ENCODE data around the gene LPCAT3.
"Not testable (repeated sequence)": the region's sequence is repeated elsewhere in the genome, so short reads cannot be mapped to it uniquely, and the experiment has no call there.

Gene LPCAT3

DNA sequence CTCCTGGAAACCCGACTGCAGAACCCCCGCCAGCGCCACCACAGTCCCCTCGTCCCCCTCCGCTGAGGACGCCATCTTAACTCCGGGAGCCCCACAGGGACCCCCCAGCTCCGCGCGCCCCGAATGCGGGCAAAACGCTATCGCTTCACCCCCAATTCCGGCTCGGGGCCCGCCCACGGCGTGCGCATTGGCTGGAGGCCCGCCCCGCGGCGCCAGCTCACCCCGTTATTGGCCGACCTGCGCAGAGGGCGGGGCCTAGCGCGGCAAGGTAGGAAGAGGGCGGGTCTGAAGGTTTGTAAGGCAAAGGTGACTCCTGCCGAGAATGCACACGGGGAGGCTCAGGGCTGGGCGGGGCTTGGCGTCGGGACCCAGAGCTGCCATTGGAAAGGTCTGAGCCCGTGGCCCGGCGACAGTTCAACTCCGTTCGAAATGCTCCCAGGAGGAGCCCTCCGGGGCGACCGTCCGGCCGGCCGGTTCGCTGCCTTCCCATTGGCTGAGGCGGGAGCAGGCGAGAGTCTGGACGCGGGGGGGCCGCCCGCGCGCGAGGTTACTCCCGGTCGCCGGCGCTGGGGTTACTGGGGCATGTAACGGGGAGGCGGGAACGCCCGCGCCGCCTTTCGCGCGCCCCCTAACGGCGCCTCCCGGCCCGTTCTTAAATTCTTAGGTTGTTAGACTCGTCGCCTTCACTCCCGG lies at the start of gene LPCAT3:
Gene LPCAT3, minus strand, starts transcription at position 127 of the 693 bp plus-strand sequence. Its CDS starts 52 bp downstream, at position 75.
- peak; percentile 92 for DNase-seq

DNA sequence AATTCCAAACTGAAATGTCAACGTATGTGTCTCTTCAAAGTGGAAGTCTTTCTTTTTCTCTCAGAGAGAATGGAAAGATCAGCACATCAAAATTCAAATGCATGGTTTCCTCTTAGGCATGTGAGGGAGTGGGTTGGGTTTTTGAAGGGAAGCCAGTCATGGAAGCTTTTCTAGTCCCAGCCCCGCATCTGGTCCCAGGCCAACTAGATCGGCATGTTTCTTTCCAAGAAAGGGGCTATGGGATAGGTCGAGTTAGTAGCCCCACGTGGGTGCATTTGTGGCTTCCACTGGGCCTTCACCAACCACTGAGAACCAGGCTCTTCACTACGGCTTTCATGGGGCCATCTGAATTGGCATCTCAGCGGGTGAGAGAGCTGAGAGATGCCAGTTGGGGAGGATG lies 48.8 kb upstream of the LPCAT3 start:
- no peak for DNase-seq

- no peak for DNase-seq
Observed at GRCh38 chr12:7066596-7066995, 48.3 kb upstream of the LPCAT3 start.

DNA sequence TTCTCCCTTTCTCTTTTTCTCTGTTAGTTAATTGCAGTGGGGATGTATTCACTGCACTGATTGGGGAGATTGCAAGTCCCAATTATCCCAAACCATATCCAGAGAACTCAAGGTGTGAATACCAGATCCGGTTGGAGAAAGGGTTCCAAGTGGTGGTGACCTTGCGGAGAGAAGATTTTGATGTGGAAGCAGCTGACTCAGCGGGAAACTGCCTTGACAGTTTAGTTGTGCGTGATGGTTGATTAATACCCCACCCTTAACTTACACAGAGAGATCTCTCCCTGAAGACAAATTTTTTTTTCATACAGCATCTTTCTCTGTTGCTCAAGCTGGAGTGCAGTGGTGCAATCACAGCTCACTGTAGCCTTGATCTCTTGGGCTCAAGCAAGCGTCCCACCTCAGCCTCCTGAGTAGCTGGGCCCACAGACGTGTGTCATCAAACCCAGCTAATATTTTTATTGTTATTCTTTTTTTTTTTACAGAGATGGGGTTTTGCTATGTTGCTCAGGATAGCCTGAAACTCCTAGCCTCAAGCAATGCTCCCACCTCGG lies 46.9 kb upstream of the LPCAT3 start:
- no peak for DNase-seq

- DNase-seq = no peak
Observed at GRCh38 chr12:7064516-7064915, 46.2 kb upstream of the LPCAT3 start.

DNA sequence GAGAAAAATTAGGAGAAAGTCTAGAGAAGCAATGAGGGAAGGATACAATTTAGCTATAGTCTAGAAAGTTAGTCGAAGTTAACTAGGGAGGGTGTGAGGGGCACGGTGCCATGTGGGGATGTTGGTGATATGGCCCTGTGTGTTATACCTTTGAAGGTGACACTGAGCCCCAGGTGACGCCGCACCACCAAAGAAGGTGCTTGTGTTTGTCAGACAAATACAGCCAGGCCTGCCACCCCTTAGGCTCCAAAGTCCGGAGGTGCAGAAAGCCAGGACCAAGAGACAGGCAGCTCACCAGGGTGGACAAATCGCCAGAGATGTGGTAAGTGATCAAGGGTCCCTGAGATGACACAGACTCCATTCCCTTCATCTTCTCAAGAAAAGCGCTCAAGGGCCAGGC lies 43.3 kb upstream of the LPCAT3 start:
- no peak for DNase-seq

DNA sequence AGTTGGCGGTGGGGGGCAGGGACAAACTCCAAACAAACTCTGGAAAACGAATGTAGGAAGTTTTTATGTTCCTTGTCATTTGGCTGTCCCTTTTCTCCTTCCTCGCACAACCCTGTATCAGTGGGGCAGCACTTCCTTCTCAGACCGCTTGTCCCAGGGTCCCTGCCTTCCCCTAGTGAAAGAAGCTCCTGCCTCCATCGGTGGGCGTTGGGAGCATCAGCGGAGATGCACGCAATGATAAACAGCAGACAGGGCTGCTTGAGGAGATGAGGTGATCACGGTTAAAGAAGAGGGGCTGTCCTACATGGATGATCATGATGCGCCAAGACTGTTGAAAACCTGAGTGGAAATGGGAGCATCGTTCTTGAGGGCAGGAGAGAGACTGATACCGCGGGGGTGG lies 42.9 kb upstream of the LPCAT3 start:
- no peak for DNase-seq

DNA sequence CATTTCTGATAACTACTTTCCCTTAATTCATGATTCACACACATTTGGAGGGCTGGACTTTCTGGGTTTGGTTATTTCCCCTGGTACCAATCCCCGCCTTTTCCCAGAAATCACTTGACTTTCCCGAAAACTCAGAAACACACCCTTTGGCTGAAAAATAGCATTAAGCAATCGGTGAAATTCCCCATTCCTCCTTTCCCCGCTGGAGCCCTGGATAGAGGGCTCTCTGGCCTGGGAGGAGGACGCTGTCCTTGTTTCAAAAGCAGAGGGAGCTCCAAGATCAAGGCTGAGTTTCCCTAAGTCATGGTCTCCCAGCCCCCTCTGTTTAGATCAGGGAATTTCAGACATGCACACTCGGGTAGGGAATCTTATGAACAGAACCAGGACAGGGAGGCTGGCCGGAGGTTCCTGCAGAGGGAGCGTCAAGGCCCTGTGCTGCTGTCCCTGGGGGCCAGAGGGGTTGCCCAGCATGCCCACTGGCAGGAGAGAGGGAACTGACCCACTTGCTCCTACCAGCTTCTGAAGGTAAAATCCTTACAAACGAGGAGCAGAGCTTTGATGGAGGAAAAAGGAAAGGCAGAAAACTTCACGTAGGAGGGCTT lies 42.2 kb upstream of the LPCAT3 start, which contains the start of gene C1S:
Gene C1S, plus strand, starts transcription at position 366 of the 602 bp plus-strand sequence. CDS start 1,195 bp downstream, outside the sequence.
- peak; percentile 97 for DNase-seq

DNA sequence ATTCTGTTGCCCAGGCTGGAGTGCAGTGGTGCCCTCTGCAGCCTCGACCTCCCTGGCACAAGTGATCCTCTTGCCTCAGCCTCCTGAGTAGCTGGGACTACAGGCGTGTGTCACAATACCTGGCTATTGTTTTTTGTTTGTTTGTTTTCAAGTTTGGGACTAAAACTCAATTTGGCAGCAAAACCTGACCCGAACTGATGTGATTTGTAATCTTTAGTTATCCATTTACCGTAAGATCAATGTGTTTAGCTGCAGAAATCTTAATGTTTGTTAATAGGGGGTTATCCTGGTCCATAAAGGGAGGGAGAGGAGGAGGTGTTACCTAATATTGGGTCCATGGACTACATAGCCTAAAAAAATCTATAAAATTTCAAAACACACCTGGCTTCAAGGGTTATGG lies 41.5 kb upstream of the LPCAT3 start:
- DNase-seq = no peak

GRCh38 chr12:7058850-7059395 lies 40.6 kb upstream of the LPCAT3 start:
- DNase-seq = no peak

DNA sequence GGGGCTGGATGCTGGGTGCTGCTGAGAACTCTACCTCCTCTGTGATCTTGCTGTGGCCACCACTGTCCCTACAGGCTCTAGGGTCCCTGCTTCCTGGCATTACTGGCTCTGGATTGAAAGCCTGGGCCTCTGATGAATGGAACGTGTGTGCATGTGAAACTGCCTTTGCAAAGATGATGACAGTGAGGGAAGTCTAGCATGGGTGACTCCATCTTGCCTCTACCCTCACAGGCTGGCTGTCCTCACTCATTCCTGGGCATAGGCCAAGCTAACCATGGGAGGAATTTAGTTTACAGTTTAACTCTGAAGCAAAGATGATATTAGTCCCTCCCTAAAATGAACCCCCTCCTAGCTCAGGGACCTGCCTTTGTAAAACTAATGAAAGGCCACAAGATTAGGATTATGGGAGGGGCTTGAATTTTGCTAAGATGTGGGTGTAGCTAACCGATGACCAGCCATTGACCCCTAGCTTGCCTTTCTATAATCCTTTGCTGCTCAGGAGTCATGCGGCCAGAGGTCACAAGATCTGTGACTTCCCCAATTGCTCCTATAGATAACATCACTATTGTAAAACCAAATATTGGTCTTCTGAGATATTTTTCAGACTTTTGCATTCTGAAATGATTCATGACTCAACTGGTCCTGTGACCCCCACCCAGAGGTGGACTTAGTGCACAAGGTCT lies 40.0 kb upstream of the LPCAT3 start:
- no peak for DNase-seq

- DNase-seq = not testable (repeated sequence)
Observed at GRCh38 chr12:7055736-7056135, 37.5 kb upstream of the LPCAT3 start.

GRCh38 chr12:7054925-7055324 lies 36.6 kb upstream of the LPCAT3 start:
- no peak for DNase-seq

DNA sequence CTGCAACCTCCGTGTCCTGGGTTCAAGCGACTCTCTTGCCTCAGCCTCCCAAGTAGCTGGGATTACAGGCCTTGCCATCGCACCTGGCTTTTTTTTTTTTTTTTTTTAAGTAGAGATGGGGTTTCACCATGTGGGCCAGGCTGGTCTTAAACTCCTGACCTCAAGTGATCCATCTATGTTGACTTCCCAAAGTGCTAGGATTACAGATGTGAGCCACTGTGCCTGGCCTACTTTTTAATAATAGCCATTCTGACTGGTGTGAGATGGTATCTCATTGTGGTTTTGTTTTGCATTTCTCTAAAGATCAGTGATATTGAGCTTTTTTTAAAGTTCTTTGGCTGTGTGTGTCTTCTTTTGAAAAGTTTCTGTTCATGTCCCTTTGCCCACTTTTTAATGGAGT lies 31.7 kb upstream of the LPCAT3 start:
- not testable (repeated sequence) for DNase-seq

DNA sequence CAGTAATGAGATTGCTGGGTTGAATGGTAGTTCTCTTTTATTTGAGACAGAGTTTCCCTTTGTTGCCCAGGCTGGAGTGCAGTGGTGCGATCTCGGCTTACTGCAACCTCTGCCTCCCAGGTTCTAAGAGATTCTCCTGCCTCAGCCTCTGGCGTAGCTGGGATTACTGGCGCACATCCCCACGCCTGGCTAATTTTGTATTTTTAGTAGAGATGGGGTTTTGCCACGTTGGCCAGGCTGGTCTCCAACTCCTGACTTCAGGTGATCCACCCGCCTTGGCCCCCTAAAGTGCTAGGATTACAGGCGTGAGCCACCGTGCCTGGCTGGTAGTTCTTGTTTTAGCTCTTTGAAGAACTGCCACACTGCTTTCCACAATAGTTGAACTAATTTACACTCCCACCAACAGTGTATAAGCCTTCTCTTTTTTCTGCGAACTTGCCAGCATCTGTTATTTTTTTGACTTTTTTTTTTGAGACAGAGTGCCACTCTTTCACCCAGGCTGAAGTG lies 31.2 kb upstream of the LPCAT3 start:
- DNase-seq = not testable (repeated sequence)

- DNase-seq = no peak
Observed at GRCh38 chr12:7047306-7047705, 29.0 kb upstream of the LPCAT3 start.

- no peak for DNase-seq
Observed at GRCh38 chr12:7046383-7047105, 28.3 kb upstream of the LPCAT3 start.

GRCh38 chr12:7045913-7046312 lies 27.6 kb upstream of the LPCAT3 start:
- DNase-seq = no peak

- DNase-seq = peak; percentile 35
Observed at GRCh38 chr12:7042842-7043241, 24.6 kb upstream of the LPCAT3 start.

DNA sequence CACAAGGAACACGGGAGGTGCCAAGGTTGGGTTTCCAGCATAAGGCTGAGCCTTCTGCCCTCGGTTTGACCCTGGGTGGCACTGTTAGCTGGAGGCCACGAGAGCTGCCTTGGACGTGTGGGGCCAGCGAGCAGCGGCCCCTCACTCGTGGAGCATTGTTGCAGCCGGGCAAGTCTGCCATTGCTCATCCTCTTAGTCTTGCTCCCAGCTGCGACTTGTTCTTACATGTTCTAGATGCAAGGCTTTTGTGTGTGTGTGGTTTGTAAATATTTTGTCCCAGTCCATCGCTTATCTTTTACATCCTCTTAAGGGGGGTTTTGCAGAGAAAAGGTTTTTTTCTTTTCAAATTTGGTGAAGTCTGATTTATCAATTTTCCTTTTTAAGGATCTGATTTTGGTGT lies 21.1 kb upstream of the LPCAT3 start:
- DNase-seq = no peak

DNA sequence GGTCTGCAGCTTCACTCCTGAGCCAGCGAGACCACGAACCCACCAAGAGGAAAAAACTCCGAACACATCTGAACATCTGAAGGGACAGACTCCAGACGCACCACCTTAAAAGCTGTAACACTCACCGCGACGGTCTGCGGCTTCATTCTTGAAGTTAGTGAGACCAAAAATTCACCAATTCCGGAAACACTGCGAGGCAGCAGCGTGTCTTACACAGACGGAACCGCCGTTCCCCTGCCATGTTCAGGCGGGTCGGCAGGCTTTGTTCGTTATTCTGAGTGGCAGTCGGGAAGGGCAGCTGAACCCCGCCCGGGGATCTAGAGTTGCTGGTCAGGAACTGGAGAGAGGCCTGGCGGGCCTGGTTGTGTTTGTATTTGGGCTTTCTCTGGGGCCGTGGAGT lies 20.3 kb upstream of the LPCAT3 start:
- no peak for DNase-seq

DNA sequence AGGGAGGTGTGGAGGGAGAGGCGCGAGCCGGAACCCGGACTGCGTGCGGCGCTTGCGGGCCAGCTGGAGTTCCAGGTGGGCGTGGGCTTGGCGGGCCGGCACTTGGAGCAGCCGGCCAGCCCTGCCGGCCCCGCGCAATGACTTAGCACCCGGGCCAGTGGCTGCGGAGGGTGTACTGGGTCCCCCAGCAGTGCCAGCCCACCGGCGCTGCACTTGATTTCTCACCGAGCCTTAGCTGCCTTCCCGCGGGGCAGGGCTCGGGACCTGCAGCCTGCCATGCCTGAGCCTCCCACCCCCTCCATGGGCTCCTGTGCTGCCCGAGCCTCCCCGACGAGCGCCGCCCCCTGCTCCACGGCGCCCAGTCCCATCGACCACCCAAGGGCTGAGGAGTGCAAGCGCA lies 19.1 kb upstream of the LPCAT3 start:
- DNase-seq = not testable (repeated sequence)

DNA sequence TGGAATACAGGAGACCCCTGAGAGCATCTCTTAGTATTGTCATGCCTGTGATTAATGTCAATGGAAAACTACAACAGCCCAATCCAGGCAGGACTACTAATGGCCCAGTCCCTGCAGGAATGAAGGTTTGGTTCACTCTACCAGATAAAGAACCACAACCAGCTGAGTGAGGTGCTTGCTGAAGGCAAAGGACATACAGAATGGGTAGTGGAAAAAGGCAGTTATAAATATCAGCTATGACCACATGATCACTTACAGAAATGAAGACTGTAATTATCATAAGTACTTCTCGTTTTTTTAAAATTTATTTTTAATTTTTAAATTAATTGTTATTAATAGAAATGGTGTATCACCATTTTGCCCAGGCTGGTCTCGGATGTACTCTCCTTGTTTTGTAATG lies 17.2 kb upstream of the LPCAT3 start:
- no peak for DNase-seq
